Myocyte (in vitro differentiated cells): ENCODE data around the gene BCHE. TPM values are rescaled to one million over a fixed set of nuclear protein-coding genes. Genes with fewer than 3 reads are reported as not detected.

Source experiments
- DNase-seq: peaks from one replicate; pipeline ENCODE4 v3.0.0-alpha.2; 2012; ENCODE audit warnings: low read depth
- total RNA-seq: library from RNA; depleted of rRNA; stranded (reverse); fragments of >200 nt; gene quantifications from 2 replicates; pipeline ENCODE4 v1.2.3, GENCODE V29; 2014

Gene BCHE
- total RNA-seq, 1 donor from 2014 or later, result 0.05 TPM

DNA sequence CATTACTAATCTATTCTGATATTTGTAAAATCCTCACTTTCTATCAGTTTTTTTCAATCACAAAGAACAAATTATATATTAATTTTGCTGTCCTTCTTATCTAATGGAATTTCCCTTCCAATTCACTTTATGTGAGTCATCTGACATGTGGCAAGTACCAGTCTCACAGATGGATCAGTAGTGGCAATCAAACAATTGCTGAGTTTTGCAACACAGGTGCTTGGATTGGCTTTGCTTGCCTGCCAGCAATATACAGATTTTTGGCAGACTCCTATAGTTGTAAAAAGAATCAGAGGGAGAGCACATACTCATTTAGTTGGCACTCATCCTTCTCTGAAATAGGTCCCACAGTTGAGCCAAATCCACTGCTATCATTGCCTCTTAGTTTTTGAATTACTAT lies 83.7 kb downstream of the BCHE start:
- DNase-seq, result no peak

DNA sequence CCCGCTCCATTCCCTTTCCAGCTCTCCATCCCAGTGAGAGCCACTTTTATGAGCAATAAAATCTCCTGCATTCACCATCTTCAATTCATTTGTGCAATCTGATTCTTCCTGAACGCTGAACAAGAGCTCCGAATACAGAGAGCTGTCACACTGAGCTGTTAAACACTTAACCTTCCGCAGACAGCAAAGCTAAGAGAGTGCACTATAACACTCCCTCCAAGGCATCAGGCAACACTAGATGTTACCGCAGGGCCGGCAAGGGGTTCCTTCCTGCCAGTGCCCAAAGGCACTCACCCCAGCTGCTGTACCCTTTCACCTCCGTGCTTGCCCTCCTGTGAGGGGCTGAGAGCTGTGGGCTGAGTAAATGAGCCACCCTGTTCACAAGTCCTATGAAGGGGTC lies 85.6 kb downstream of the BCHE start:
- DNase-seq, result no peak

DNA sequence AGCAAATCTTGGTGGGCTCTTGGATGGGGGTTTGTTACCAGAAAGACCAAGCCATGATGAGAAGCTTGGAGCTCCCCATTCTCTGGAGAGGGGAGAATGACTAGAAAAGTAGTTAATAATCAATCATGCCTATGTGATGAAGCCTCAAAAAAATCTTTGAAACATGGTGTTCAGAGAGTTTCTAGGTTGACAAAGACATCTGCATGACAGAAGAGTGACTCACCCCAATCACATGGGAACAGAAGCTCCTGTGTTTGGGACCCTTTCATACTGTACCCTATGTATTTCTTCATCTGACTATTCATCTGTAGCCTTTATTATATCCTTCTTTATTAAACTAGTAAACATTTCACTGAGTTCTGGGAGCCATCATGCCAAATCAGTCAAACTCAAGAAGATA lies 87.4 kb downstream of the BCHE start:
- DNase-seq, result no peak

DNA sequence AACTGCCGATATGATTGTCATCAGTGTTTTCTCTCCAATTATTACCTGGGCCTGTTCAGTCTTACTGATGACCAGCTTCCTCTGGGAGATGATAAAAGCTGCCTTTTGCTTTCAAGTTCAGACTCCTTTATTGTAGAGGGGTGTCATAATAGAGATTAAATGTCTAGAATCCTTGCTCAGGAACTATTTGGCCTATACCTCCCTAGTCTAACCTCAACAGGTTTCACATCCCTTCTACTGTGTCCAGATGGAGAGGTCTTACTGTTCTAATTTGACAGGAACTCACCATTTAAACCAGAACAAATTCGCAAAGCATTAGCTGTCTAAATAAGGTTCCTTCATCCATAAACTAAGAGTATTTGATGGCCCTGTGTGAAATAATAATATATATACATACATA lies 88.0 kb downstream of the BCHE start:
- no peak for DNase-seq

DNA sequence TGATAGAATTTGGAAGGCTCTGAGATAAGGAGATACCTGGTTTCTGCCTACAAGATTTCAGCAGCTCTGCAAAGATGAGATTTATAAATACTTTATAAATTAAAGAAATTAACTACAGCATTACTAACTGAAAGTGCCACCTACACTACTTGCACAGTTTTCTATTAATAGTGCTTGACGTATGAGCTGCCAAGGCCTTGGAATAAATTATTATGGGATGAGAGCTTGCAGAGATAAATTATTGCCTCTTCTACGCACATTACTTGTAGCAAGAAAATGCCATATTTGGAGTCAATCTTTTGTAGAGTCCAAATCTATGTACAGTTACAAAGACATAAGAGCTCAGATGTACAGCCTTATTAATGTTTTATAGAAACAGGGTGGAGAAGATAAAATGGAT lies 89.1 kb downstream of the BCHE start:
- DNase-seq, result no peak

DNA sequence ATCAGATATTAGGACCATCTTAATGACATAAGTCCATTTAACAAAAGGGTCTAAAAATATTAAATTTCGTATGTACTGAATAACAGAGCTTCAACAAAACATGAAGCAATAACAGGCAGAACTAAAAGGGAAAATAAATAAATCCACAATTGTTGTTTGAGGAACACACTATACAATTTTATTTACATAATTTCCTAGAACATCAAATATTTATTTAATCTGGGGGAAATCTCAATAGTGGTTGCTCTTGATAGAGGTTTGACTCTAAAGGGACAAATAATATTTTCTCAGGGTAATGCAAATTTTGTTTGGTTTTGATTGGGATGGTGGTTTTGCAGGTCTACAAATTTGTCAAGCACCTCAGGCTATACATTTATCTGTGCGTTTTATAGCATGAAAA lies 90.3 kb downstream of the BCHE start:
- no peak for DNase-seq

DNA sequence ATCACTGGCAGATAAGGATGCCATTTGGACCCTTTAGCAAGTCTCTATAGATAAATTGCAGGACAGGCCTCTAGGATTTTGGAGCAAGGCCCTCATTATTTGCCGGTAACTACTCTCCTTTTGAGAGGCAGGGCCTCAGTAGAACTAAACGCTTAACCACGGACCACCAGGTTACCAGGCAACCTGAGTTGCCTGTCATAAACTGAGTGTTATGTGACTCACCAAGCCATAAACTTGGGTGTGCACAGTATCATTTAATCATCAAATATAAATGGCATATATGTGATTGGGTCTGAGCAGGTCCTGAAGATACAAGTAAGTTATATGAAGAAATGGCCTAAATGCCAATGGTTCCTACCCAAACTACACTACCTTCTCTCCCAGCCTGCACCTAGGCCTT lies 93.2 kb downstream of the BCHE start:
- DNase-seq, result no peak

DNA sequence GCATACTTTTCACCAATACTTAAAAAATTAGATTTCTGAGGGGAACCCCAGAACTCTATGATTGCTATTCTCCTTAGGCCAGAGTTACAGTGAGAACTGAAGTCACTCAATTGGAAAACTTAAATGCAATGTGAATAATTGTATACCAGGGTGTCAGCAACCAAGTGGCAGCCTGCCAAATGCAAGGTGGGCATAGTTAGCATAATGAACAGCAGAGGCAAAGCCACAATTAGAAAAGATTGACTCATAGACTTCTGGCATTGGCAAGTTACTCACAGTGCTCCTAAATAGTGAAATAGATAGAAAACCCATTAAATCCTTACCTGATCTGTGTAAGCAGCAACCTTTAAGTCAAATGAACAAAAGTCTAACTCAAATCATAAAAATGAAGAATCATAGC lies 94.9 kb downstream of the BCHE start:
- no peak for DNase-seq

DNA sequence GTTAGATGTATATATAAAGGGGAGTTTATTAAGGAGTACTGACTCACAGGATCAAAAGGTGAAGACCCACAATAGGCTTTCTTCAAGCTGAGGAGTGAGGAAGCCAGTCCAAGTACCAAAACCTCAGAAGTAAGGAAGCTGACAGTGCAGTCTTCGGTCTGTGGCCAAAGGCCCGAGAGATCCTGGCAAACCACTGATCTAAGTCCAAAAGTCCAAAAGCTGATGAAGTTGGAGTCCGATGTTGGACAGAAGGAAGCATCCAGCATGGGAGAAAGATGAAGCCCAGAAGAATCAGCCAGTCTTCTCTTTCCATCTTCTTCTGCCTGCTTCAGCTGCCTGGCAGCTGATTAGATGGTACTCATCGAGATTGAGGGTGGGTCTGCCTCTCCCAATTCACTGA lies 107.5 kb downstream of the BCHE start:
- no peak for DNase-seq

DNA sequence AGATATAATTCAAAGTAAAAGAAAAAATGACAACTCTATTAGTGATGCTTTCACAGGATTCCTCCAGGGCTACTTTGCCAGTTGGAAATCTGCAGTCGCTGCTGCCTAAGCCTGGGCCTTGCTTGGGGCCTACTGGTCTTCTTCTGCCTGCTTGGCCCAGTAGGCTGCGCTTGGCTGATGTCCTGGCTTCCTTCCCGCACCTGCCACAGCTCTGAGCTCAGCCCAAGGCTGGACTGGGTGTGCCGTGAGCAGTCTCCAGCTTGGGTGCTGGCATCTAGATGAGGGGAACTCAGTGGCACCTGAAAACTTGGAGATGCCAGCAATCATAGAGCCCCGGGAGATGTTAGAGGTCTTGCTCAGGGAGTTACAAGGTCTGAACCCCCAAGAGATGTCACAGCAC lies 108.3 kb downstream of the BCHE start:
- DNase-seq, result no peak

DNA sequence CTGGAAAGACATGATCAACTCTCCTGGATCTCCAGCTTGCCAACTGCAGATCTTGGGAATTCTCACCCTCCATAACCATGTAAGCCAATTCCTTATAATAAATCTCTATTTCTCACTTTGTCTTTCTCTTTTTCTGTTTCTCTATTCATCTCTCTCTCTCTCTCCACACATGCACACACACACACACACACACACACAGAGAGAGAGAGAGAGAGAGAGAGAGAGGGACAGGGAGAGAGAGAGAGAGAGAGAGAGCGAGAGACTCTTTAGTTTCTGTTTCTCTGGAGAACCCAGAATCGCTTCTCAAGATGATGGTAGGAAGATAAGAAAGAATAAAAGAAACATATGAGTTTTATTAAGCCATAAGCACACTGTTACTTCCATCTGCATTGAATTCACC lies 111.9 kb downstream of the BCHE start:
- no peak for DNase-seq
